LNCAP (cell line): ENCODE measurements around the gene CREB3L4.
A peak's percentile ranks its signal among the peaks of the same experiment; 100 is the strongest.

Experiments used
- TF ChIP-seq, protein P1 (sequence below): fragments of 450-650 bp; IDR thresholded peaks from 2 replicates; pipeline ENCODE4 v1.5.1; 2017; ENCODE audit warnings: mild to moderate bottlenecking

CREB3L4 gene, protein sequence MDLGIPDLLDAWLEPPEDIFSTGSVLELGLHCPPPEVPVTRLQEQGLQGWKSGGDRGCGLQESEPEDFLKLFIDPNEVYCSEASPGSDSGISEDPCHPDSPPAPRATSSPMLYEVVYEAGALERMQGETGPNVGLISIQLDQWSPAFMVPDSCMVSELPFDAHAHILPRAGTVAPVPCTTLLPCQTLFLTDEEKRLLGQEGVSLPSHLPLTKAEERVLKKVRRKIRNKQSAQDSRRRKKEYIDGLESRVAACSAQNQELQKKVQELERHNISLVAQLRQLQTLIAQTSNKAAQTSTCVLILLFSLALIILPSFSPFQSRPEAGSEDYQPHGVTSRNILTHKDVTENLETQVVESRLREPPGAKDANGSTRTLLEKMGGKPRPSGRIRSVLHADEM

DNA sequence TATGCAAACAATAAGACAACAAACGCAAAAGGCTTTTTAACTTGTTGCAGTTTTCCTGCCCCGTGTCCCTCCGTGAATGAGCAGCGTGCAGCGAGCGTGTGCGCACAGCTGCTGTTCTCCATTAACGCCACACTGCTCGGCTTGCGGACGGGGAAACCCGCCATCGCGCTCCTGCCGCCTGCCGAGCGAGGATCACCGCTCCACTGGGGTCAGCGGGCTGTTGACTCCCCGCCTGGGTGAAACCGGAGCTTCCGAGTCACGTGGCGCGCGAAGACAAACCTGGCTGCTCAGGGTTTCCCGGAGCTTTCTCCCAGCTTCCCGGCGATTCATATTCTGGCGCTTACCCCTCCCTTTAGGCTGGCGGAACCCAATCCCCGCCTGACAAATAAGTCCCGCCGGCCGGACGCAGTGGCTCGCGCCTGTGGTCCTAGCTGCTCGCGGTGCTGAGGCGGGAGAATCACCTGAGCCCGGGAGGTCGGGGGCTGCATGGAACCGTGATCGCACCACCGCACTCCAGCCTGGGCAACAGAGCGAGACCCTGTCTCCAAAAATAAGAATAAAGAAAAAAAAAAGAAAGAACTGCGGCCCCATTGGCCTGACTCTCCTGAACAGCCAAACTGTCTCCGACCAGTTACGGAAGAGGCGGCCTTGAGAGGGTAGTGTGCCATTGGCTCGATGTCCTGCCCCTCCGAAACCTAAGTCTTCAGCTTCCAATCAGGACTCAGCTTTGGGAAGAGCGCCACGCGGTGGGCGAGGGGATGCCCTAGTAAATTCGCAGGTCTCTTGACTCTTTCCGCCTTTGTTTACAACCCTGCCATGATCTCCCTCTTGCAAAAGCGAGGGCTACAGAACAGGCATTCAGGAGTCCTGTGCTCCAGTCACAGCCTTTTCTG, at the start of gene CREB3L4:
TSS of gene CREB3L4 (plus strand) at position 796 of the 893 bp plus-strand sequence. CDS start 624 bp downstream, outside the sequence.
- TF ChIP-seq, protein P1, sequence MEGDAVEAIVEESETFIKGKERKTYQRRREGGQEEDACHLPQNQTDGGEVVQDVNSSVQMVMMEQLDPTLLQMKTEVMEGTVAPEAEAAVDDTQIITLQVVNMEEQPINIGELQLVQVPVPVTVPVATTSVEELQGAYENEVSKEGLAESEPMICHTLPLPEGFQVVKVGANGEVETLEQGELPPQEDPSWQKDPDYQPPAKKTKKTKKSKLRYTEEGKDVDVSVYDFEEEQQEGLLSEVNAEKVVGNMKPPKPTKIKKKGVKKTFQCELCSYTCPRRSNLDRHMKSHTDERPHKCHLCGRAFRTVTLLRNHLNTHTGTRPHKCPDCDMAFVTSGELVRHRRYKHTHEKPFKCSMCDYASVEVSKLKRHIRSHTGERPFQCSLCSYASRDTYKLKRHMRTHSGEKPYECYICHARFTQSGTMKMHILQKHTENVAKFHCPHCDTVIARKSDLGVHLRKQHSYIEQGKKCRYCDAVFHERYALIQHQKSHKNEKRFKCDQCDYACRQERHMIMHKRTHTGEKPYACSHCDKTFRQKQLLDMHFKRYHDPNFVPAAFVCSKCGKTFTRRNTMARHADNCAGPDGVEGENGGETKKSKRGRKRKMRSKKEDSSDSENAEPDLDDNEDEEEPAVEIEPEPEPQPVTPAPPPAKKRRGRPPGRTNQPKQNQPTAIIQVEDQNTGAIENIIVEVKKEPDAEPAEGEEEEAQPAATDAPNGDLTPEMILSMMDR, result peak; percentile 54; the same call in 1 of the 2 replicates

DNA sequence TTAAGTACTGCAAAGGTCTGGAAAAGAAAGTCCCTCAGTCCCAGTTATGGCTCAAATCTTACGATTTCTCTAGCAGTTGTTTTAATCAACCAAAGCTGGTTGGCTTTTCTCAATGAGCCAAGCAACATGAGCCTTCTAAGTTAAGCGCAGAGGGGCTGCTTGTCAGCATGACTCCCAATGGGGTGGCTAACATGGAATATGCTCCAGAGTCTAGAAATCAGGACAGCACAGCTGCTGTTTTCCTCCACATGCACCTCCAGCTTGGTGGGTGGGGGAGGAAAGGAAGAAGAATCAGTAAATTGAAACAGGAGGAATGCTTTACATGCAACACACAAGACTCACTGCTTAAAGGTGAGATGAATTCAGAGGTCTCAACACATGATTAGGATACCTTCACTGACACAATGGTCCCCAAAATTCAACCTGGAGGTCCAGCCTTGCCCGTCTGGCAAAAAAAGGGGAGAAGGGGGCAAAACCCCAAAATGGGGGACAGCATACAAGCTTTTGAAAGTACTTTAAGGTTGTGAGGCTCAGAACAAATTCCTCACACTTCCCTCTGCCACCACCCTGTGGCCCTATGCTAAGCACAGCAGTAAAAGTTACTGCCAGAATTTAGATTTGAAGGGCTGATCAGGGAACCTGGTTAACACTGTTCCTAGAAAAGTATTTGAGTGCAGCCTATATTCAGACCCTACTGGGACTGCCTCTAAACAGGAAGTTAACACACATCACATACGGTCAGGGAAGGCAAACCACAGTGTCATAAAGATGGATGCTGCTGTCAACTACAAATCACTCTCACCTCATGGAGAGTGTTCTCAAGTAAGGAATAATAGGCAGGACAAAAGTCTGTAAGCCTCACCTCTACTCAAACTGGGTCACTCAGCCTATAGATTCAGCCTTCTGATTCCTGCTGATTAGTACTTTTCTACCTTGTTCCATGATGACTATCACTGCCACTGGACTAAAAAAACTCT, 47.5 kb upstream of the CREB3L4 start:
- TF ChIP-seq, protein P1, result peak; percentile 39; the same call in 1 of the 2 replicates

DNA sequence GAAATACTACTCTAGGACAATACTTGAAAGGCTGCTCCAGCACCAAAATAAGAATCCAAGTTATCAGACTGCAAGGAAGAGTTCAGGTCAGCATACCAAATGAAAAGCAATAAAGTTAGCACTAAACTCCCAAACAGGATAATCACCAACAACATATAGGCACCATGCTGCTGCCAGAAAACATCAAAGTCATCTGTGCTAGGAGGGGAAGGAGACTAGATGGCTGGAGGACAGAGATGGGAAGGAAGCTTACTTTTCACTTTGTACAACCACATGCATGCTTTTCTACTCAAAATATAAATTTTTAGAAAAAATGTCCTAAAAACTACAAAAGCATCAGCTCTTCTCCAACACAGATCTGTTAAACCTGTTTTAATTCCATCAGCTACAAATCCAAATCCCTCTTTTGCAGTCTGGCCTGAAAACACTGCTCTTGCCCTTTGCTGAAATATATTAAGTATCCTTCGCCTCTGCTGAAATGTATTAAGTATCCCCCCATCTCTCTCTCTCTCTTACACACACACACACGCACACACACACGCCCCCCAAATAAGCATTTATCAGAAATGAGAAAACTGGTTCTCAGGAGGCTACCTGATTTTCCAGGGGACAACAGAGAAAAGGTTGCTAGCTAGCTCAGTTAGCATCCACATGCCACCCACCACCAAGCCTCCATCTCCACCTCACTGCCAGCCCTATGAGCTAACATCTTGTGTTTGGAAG, 46.5 kb upstream of the CREB3L4 start:
- TF ChIP-seq, protein P1, result no peak

DNA sequence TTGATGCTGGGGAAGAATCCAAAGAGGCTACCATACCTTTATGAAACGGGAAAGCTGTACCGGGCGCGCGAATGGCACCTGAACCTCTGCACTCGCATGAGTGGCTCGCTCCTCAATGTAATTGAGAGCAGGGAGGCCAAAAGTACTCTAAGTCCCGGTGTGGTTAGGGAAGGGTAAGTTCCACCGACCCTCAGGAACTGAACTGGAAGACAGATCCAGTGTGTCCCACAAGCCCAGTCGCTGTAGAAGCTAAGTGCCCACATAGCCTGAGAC, 46.0 kb upstream of the CREB3L4 start:
- TF ChIP-seq, protein P1, result no peak

DNA sequence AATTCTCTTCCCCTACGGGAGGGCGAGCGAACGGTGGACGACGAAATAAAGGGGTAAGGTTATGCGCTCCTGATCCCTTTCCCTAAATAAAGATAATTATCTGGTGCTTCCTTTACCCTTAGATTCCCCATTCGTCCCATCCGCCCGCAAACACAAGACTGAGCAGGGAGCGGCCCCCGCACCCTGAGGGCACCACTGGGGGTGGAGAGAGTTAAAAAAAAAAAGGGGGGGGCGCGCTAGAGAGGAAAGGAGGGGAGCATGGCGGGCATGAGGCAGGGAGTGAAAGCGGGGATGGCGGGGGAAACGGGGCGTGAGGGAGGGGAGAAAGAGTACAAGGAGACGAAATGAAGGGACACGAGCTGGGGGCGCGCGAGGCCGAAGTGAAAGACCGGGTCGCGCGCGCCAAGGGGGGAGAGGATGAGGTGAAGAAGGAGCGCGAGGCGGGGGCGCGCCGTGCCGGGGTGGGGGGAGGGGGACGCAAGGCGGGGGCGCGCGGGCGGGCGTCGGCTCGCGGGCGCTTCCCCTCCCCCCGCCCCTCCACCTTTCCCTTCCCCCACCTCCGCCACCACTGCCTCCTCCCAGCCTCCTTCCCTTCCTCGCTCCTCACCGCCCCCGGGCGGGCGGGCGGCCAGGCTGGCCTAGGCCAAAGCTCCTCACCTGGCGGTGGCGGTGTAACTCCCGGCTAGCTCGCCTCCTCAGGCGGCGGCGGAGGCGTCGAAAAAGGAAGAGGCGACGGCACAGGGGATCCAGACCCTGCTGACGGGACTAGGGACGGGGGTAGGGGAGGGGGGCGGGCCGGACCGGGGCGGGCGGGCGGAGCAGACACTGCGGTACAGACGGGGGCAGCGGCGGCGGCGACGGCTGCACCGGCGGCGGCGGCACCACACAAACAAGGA, 45.4 kb upstream of the CREB3L4 start:
- TF ChIP-seq, protein P1, result no peak; the same call in 1 of the 2 replicates
